HG03064 (cell line): ENCODE measurements around the gene ZNF654.
"Not testable (repeated sequence)": the region's sequence is repeated elsewhere in the genome, so short reads cannot be mapped to it uniquely, and the experiment has no call there.

Experiments used
- ATAC-seq: cut with Tn5 transposase; IDR thresholded peaks from one replicate; pipeline ENCODE4 v1.9.1; 2021; ENCODE audit warnings: low read depth; ENCODE audit not compliant: unreplicated experiment

ZNF654 gene

GRCh38 chr3:88059380-88060170, 520 bp downstream of the ZNF654 start:
- ATAC-seq: peak; percentile 0

GRCh38 chr3:88061746-88062145, 2.7 kb downstream of the ZNF654 start:
- no peak for ATAC-seq

DNA sequence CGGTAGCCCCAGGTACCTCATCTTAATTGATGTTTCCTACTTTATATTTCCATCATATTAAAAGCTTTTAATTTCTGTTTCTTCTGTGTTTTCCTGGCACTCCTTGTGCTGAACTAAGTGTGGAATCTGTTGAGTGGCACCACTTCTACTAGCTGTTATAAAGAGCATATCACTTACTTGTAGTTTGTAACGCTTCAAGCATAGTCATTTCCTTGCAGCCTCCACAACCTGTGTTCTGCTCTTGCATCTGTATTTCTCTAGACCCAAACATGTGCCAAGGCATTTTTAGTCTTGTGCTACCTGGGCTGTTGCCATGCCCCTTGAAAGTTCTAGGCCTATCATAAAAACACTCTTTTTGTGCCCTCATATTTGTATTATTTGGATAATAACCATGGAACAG, 16.0 kb downstream of the ZNF654 start:
- no peak for ATAC-seq

DNA sequence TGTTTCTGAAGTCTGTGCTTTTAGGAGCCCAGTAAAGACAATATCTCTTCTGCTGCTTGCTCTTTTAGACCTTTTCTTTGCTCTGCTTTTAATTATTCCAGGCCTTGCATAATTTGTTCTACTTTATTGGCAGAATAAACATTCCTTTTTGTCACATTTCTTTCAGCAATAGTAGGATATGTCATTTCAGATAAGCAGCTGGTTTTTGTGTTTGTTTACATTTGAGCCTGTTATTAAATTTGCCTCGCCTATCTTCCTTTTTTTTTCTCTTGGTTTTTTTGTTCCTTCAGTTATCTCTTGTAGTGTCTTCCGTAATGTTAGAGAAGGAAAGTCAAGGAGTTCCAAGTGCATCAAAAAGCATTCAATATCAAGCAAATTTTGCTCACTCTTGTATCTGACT, 16.4 kb downstream of the ZNF654 start:
- ATAC-seq: no peak

DNA sequence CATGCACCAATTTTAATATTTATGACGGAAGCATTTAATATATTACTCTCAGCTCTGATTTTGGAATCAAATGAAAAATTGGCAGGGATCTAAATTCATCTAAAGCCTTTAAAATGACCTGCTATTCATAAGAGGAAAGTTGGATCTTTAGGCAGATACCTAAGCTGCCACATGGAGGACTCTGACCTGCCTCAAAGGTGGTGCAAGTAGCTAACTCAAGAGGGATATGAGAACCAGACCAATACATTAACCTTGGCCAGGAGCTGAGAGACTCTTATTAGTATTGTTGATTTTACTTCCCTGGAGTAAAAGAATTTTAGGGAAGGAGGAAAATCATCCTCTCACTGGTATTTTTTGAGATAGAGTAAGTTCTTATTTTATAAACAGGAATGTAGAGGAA, 17.7 kb downstream of the ZNF654 start:
- no peak for ATAC-seq

GRCh38 chr3:88078932-88079331, 19.9 kb downstream of the ZNF654 start:
- ATAC-seq: no peak

DNA sequence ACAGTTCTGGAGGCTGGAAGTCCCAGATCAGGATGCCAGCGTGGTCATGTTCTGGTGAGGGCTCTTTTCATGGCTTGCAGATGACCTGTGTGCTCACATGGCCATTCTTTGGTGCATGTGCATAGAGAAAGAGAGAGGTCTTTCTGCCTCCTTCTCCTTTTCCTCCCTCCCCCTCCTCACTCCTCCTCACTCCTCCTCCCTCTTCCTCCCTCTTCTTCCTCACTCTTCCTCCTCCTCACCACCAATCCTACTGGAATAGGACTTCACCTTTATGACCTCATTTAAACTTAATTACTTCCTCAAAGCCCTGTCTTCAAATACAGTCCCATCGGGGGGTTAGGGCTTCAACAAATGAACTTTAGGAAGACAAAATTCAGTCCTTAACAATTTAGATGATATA, 23.8 kb downstream of the ZNF654 start:
- no peak for ATAC-seq

GRCh38 chr3:88084097-88084501, 25.0 kb downstream of the ZNF654 start:
- ATAC-seq: no peak

- ATAC-seq: no peak
Measured at GRCh38 chr3:88090681-88091080, 31.6 kb downstream of the ZNF654 start.

GRCh38 chr3:88092270-88092669, 33.2 kb downstream of the ZNF654 start:
- ATAC-seq: no peak

DNA sequence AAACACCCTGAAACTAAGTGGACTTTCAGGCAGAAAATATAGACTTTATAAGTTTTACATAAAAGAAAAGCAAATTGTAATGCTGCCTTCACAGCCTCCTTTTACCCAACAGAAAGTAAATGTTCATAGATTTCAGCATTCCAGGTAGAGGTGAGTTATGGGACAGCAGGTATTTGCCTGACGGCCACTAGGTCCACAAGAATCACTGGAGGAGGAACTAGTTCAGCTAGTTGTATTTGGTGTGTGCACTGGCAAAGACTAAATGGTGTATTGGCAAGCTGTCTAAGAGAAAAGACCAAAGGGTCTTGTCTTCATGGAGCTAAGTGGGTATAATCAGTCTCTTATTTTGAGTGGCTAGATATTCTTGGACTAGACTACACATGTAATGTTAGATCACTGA, 34.2 kb downstream of the ZNF654 start:
- ATAC-seq: no peak

GRCh38 chr3:88101142-88101541, 42.1 kb downstream of the ZNF654 start:
- peak; percentile 68 for ATAC-seq

DNA sequence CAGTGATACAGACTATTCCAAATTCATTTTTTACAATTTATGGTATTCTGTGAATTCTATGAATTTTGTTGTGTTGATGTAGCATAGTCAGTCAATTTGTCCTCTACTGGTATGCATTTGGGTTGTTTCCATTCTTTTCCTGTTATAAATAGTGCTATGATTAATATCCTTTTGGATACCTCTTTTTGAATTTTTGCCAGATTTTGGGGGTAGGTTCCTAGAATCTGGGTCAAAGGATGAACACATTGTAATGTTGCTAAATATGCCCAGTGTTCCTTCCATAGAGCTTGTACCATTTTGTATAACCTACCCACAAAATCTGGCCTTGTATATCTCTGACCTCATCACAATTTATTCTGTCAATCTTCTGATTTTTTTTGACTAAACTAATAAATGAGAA, 46.3 kb downstream of the ZNF654 start:
- ATAC-seq: no peak

DNA sequence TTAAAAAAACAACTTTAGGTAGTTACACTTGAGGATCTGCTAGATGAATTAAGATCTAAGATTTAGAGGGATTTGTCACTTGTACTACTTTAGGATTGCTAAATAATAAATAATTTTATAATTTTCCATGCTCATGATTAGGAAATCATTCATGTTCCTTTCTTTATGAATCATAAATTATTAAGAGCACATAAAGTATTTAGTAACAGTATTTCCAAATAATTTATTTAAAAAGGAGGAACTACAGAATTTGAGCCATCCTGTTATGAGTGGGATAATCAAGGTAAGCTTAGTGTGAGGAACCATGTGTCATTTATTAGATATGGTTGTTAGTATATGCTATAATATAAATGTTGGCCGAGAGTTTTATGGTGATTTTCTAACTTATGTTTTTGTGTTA, 53.2 kb downstream of the ZNF654 start:
- no peak for ATAC-seq

GRCh38 chr3:88113311-88114162, 54.5 kb downstream of the ZNF654 start:
- ATAC-seq: peak; percentile 81

DNA sequence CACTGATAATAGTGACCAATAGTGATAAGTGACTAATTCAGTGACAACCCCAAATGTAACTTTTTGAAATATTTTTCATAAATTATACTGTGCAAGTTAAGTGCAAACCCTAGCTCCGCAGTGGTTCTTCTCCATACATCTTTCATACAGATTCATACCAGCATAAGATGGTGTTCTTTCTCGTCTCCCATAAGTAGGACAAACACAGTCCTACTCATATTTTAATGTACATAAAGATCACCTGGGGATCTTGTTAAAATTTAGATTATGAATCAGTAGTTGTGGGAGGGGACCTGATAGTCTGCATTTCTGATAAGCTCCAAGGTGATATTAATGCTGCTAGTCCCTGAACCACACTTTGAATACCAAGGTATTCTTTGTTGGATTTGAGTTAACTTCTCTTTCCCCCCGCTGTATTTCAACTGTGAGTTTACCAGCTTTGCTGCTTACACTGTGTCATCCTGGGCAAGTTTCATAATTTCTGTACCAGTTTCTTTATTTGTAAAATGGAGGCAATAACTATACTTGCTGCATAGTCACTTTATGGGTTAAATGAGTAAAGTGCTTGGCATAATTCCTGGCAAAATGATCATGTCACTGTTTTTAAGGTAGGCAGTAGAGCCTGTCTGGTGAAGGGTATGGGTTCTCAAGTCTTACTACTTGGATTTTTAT, 56.0 kb downstream of the ZNF654 start:
- no peak for ATAC-seq

GRCh38 chr3:88117683-88118082, 58.6 kb downstream of the ZNF654 start:
- no peak for ATAC-seq

GRCh38 chr3:88118603-88119002, 59.5 kb downstream of the ZNF654 start:
- not testable (repeated sequence) for ATAC-seq

DNA sequence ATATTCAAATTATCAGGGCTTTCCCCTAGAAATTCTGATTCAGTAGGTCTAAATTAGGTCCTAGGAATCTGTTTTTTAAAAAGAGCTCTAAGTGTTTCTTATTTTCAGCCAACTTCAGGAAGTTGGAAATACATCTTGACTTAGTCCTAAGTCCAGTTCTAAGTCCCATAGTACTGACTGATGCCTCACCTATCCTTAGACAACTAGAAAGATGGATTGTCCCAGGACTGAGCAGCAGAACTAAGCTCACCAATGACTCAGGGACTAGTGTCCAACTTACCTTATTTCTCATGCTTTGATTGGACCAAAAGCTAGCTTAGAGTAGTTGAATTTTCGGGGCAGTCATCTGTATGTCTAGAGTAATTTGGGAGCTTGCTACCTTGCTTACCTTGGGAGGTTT, 64.5 kb downstream of the ZNF654 start:
- ATAC-seq: no peak

DNA sequence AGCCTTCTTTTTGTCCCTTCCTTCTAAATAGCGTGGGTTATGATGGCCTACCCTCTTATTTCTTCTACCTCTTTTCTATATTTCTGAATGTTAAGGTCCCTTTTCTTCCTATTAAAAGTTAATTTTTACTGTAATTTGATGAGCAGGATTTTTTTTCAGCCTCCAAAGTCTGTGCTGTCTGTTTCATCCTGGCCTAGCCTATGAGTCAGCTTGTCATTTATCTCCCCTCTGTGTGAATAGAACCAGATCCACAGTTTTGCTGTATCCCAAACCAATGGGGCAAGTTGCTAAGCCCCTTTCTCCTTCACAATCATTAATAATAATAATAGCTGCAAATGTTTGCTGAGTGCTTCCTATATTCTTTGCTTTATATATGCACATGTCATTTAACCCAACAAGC, 72.6 kb downstream of the ZNF654 start:
- ATAC-seq: no peak

- no peak for ATAC-seq
Measured at GRCh38 chr3:88132894-88133293, 73.8 kb downstream of the ZNF654 start.
